Measurements from ENCODE around the gene DYNLRB1.
A peak's percentile ranks its signal among the peaks of the same experiment; 100 is the strongest.

DYNLRB1 gene

GRCh38 chr20:34535857-34536256, 19.6 kb downstream of the DYNLRB1 start:
- Histone ChIP-seq H3K27me3 (replicated peaks; ENCODE audit: control insufficient read depth, insufficient read depth, low read length) (no peaks in the 10 kb centered on the region), H3K36me3 (ENCODE audit: control insufficient read depth, insufficient read depth, low read length, severe bottlenecking) (peaks cover 71% of the 10 kb centered on the region), H3K9ac (ENCODE audit: low read length) (no peak overlapping the region), H3K9me3 (ENCODE audit: control insufficient read depth, low read length) (no peaks in the 10 kb centered on the region), H3K4me1 (ENCODE audit: control insufficient read depth, insufficient read depth, low read length) (peaks cover 8% of the 10 kb centered on the region), H3K4me3 (ENCODE audit: low read length) (no peak overlapping the region)
- DNase-seq (ENCODE audit: low read depth): no peak

GRCh38 chr20:34536798-34537394, 20.7 kb downstream of the DYNLRB1 start:
- Histone ChIP-seq H3K36me3 (ENCODE audit: control insufficient read depth, insufficient read depth, low read length, severe bottlenecking) (peaks cover 76% of the 10 kb centered on the region), H3K27me3 (replicated peaks; ENCODE audit: control insufficient read depth, insufficient read depth, low read length) (no peaks in the 10 kb centered on the region), H3K4me3 (ENCODE audit: low read length) (no peak overlapping the region), H3K9ac (ENCODE audit: low read length) (no peak overlapping the region), H3K9me3 (ENCODE audit: control insufficient read depth, low read length) (no peaks in the 10 kb centered on the region), H3K4me1 (ENCODE audit: control insufficient read depth, insufficient read depth, low read length) (peaks cover 3% of the 10 kb centered on the region)
- DNase-seq (ENCODE audit: low read depth): no peak

- H3K9me3 ChIP-seq (ENCODE audit: control insufficient read depth, low read length): no peaks in the 10 kb centered on the region
- H3K36me3 ChIP-seq (ENCODE audit: control insufficient read depth, insufficient read depth, low read length, severe bottlenecking): peaks cover 75% of the 10 kb centered on the region
- H3K4me1 ChIP-seq (ENCODE audit: control insufficient read depth, insufficient read depth, low read length): peaks cover 3% of the 10 kb centered on the region
- H3K27me3 ChIP-seq (replicated peaks; ENCODE audit: control insufficient read depth, insufficient read depth, low read length): no peaks in the 10 kb centered on the region
- no peak overlapping the region for H3K4me3 ChIP-seq (ENCODE audit: low read length)
- DNase-seq (ENCODE audit: low read depth): no peak
- H3K9ac ChIP-seq (ENCODE audit: low read length): no peak overlapping the region
Measured at GRCh38 chr20:34537651-34538050, 21.4 kb downstream of the DYNLRB1 start.

- DNase-seq (ENCODE audit: low read depth): peak; percentile 79
- Histone ChIP-seq H3K27me3 (replicated peaks; ENCODE audit: control insufficient read depth, insufficient read depth, low read length) (no peaks in the 10 kb centered on the region), H3K36me3 (ENCODE audit: control insufficient read depth, insufficient read depth, low read length, severe bottlenecking) (peaks cover 71% of the 10 kb centered on the region), H3K9ac (ENCODE audit: low read length) (peak overlapping the region; percentile 44), H3K4me3 (ENCODE audit: low read length) (no peak overlapping the region), H3K9me3 (ENCODE audit: control insufficient read depth, low read length) (no peaks in the 10 kb centered on the region), H3K4me1 (ENCODE audit: control insufficient read depth, insufficient read depth, low read length) (peaks cover 3% of the 10 kb centered on the region)
Measured at GRCh38 chr20:34538671-34539123, 22.5 kb downstream of the DYNLRB1 start.

- H3K27me3 ChIP-seq (replicated peaks; ENCODE audit: control insufficient read depth, insufficient read depth, low read length): no peaks in the 10 kb centered on the region
- H3K4me3 ChIP-seq (ENCODE audit: low read length): no peak overlapping the region
- H3K9me3 ChIP-seq (ENCODE audit: control insufficient read depth, low read length): no peaks in the 10 kb centered on the region
- DNase-seq (ENCODE audit: low read depth): no peak
- H3K9ac ChIP-seq (ENCODE audit: low read length): no peak overlapping the region
- H3K4me1 ChIP-seq (ENCODE audit: control insufficient read depth, insufficient read depth, low read length): peaks cover 3% of the 10 kb centered on the region
- peaks cover 61% of the 10 kb centered on the region for H3K36me3 ChIP-seq (ENCODE audit: control insufficient read depth, insufficient read depth, low read length, severe bottlenecking)
Measured at GRCh38 chr20:34539756-34540155, 23.5 kb downstream of the DYNLRB1 start.

- no peaks in the 10 kb centered on the region for H3K9me3 ChIP-seq (ENCODE audit: control insufficient read depth, low read length)
- H3K4me1 ChIP-seq (ENCODE audit: control insufficient read depth, insufficient read depth, low read length): peaks cover 3% of the 10 kb centered on the region
- H3K9ac ChIP-seq (ENCODE audit: low read length): no peak overlapping the region
- no peak overlapping the region for H3K4me3 ChIP-seq (ENCODE audit: low read length)
- no peak for DNase-seq (ENCODE audit: low read depth)
- peaks cover 51% of the 10 kb centered on the region for H3K36me3 ChIP-seq (ENCODE audit: control insufficient read depth, insufficient read depth, low read length, severe bottlenecking)
- H3K27me3 ChIP-seq (replicated peaks; ENCODE audit: control insufficient read depth, insufficient read depth, low read length): no peaks in the 10 kb centered on the region
Measured at GRCh38 chr20:34540596-34541263, 24.5 kb downstream of the DYNLRB1 start.

GRCh38 chr20:34541264-34541901, 25.2 kb downstream of the DYNLRB1 start:
- no peak overlapping the region for H3K9ac ChIP-seq (ENCODE audit: low read length)
- no peak for DNase-seq (ENCODE audit: low read depth)

GRCh38 chr20:34541917-34542316, 25.7 kb downstream of the DYNLRB1 start:
- no peak for DNase-seq (ENCODE audit: low read depth)
- Histone ChIP-seq H3K27me3 (replicated peaks; ENCODE audit: control insufficient read depth, insufficient read depth, low read length) (no peaks in the 10 kb centered on the region), H3K4me1 (ENCODE audit: control insufficient read depth, insufficient read depth, low read length) (peaks cover 3% of the 10 kb centered on the region), H3K4me3 (ENCODE audit: low read length) (no peak overlapping the region), H3K9ac (ENCODE audit: low read length) (no peak overlapping the region), H3K9me3 (ENCODE audit: control insufficient read depth, low read length) (no peaks in the 10 kb centered on the region), H3K36me3 (ENCODE audit: control insufficient read depth, insufficient read depth, low read length, severe bottlenecking) (peaks cover 42% of the 10 kb centered on the region)

More at GRCh38 chr20:34541264-34541901, 25.2 kb downstream of the DYNLRB1 start:
- Histone ChIP-seq H3K36me3 (ENCODE audit: control insufficient read depth, insufficient read depth, low read length, severe bottlenecking) (peaks cover 45% of the 10 kb centered on the region), H3K4me3 (ENCODE audit: low read length) (no peak overlapping the region), H3K27me3 (replicated peaks; ENCODE audit: control insufficient read depth, insufficient read depth, low read length) (no peaks in the 10 kb centered on the region), H3K9me3 (ENCODE audit: control insufficient read depth, low read length) (no peaks in the 10 kb centered on the region), H3K4me1 (ENCODE audit: control insufficient read depth, insufficient read depth, low read length) (peaks cover 3% of the 10 kb centered on the region)

- Histone ChIP-seq H3K9me3 (ENCODE audit: control insufficient read depth, low read length) (no peaks in the 10 kb centered on the region), H3K27me3 (replicated peaks; ENCODE audit: control insufficient read depth, insufficient read depth, low read length) (no peaks in the 10 kb centered on the region), H3K36me3 (ENCODE audit: control insufficient read depth, insufficient read depth, low read length, severe bottlenecking) (peaks cover 36% of the 10 kb centered on the region), H3K9ac (ENCODE audit: low read length) (no peak overlapping the region), H3K4me1 (ENCODE audit: control insufficient read depth, insufficient read depth, low read length) (peaks cover 3% of the 10 kb centered on the region), H3K4me3 (ENCODE audit: low read length) (no peak overlapping the region)
- no peak for DNase-seq (ENCODE audit: low read depth)
Measured at GRCh38 chr20:34542439-34542838, 26.2 kb downstream of the DYNLRB1 start.

- Histone ChIP-seq H3K9me3 (ENCODE audit: control insufficient read depth, low read length) (no peaks in the 10 kb centered on the region), H3K27me3 (replicated peaks; ENCODE audit: control insufficient read depth, insufficient read depth, low read length) (no peaks in the 10 kb centered on the region), H3K36me3 (ENCODE audit: control insufficient read depth, insufficient read depth, low read length, severe bottlenecking) (peaks cover 34% of the 10 kb centered on the region), H3K4me3 (ENCODE audit: low read length) (no peak overlapping the region), H3K4me1 (ENCODE audit: control insufficient read depth, insufficient read depth, low read length) (no peaks in the 10 kb centered on the region), H3K9ac (ENCODE audit: low read length) (no peak overlapping the region)
- no peak for DNase-seq (ENCODE audit: low read depth)
Measured at GRCh38 chr20:34543463-34544056, 27.3 kb downstream of the DYNLRB1 start.

- no peaks in the 10 kb centered on the region for H3K9me3 ChIP-seq (ENCODE audit: control insufficient read depth, low read length)
- H3K4me3 ChIP-seq (ENCODE audit: low read length): no peak overlapping the region
- no peaks in the 10 kb centered on the region for H3K27me3 ChIP-seq (replicated peaks; ENCODE audit: control insufficient read depth, insufficient read depth, low read length)
- no peaks in the 10 kb centered on the region for H3K4me1 ChIP-seq (ENCODE audit: control insufficient read depth, insufficient read depth, low read length)
- DNase-seq (ENCODE audit: low read depth): no peak
- no peak overlapping the region for H3K9ac ChIP-seq (ENCODE audit: low read length)
- H3K36me3 ChIP-seq (ENCODE audit: control insufficient read depth, insufficient read depth, low read length, severe bottlenecking): peaks cover 30% of the 10 kb centered on the region
Measured at GRCh38 chr20:34544109-34544796, 28.0 kb downstream of the DYNLRB1 start.
